KMS-11 (cell line): ENCODE measurements around the gene EVC.

ENCODE experiments used
- H2AFZ ChIP-seq: fragments of 200-600 bp; sonication (generic); 2 replicates; pipeline ENCODE4 v1.6.1; 2016; ENCODE audit warnings: antibody characterized with exemption, mixed run types, low read depth
- H3K27ac ChIP-seq: fragments of 200-600 bp; sonication (generic); 2 replicates; pipeline ENCODE4 v1.6.1; 2016; ENCODE audit warnings: mild to moderate bottlenecking, mixed run types
- H3K27me3 ChIP-seq: fragments of 200-600 bp; sonication (generic); 2 replicates; pipeline ENCODE4 v1.6.1; 2017; ENCODE audit warnings: mild to moderate bottlenecking, low read depth, mixed run types, moderate library complexity; ENCODE audit not compliant: insufficient read depth
- H3K36me3 ChIP-seq: fragments of 200-600 bp; sonication (generic); 2 replicates; pipeline ENCODE4 v1.6.1; 2017; ENCODE audit warnings: mild to moderate bottlenecking, mixed run types; ENCODE audit not compliant: insufficient read depth
- H3K4me1 ChIP-seq: fragments of 200-600 bp; sonication (generic); 2 replicates; pipeline ENCODE4 v1.6.1; 2016; ENCODE audit warnings: mild to moderate bottlenecking, low read depth, mixed run types; ENCODE audit not compliant: poor library complexity, severe bottlenecking
- H3K4me2 ChIP-seq: fragments of 200-600 bp; sonication (generic); 2 replicates; pipeline ENCODE4 v1.7.0; 2016; ENCODE audit warnings: mild to moderate bottlenecking, mixed run types
- H3K4me3 ChIP-seq: fragments of 200-600 bp; sonication (generic); IDR thresholded peaks from 2 replicates; pipeline ENCODE4 v1.6.1; 2017; ENCODE audit warnings: low read depth, low read length, mixed read lengths; ENCODE audit not compliant: insufficient read depth
- H3K79me2 ChIP-seq: fragments of 200-600 bp; sonication (generic); 2 replicates; pipeline ENCODE4 v1.6.1; 2016; ENCODE audit warnings: low read depth, mixed run types; ENCODE audit not compliant: insufficient read depth
- H3K9ac ChIP-seq: fragments of 200-600 bp; sonication (generic); 2 replicates; pipeline ENCODE4 v1.6.1; 2016; ENCODE audit warnings: mild to moderate bottlenecking, mixed run types
- H4K20me1 ChIP-seq: fragments of 200-600 bp; sonication (generic); 2 replicates; pipeline ENCODE4 v1.6.1; 2016; ENCODE audit warnings: mild to moderate bottlenecking, mixed run types; ENCODE audit not compliant: insufficient read depth
- TF ChIP-seq, protein P1 (sequence below): fragments of 200-600 bp; sonication (generic); conservative IDR thresholded peaks from 2 replicates; pipeline ENCODE4 v1.6.1; 2017; ENCODE audit warnings: low read depth, mild to moderate bottlenecking, antibody characterized with exemption, low read length, moderate library complexity, mixed read lengths

EVC gene

DNA sequence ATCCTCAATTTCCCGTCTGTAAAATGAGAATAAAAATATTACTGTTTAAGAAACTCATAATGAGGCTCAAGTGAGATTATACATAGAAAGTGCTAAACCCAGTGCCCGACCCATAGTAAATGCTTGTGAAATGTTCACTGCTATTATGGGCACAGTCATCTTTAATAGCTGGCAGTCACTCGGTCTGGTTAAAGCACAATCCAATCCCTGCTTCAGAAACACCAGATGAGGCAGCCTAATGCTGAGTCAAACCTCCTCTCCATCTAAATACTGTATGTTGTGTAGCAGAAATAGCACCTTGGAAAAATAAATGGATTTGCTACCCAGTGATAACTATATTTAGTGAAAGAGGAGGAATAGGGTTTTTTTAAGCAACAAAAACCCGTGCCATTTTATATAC lies 17.1 kb upstream of the EVC start:
- Histone ChIP-seq H3K4me2 (no peak overlapping the region), H3K4me3 (no peak overlapping the region), H3K4me1 (peaks cover 10% of the 10 kb centered on the region), H2AFZ (no peak overlapping the region), H3K79me2 (no peaks in the 10 kb centered on the region), H3K36me3 (no peaks in the 10 kb centered on the region), H4K20me1 (no peaks in the 10 kb centered on the region), H3K27ac (no peak overlapping the region), H3K9ac (no peak overlapping the region), H3K27me3 (no peaks in the 10 kb centered on the region)
- TF ChIP-seq, protein P1, sequence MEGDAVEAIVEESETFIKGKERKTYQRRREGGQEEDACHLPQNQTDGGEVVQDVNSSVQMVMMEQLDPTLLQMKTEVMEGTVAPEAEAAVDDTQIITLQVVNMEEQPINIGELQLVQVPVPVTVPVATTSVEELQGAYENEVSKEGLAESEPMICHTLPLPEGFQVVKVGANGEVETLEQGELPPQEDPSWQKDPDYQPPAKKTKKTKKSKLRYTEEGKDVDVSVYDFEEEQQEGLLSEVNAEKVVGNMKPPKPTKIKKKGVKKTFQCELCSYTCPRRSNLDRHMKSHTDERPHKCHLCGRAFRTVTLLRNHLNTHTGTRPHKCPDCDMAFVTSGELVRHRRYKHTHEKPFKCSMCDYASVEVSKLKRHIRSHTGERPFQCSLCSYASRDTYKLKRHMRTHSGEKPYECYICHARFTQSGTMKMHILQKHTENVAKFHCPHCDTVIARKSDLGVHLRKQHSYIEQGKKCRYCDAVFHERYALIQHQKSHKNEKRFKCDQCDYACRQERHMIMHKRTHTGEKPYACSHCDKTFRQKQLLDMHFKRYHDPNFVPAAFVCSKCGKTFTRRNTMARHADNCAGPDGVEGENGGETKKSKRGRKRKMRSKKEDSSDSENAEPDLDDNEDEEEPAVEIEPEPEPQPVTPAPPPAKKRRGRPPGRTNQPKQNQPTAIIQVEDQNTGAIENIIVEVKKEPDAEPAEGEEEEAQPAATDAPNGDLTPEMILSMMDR = no peak

DNA sequence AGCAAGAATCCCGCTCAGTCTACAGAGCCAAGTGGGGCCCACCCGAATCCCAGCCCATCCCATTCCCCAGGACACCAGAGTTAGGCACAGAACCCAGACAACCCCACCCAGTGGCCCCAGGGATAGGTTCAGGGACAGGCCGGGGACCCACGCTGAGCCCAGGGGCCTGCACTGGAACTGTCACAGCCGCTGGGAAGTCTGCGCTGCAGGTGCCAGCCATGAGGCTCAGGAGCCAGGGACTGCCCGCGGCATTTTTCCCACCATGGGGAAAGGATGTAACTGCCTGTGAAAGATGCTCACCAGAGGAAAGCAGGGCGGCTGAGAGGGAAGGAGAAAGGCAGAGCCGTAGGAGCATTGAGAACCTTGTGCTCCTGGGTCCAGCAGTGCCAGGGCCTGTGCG lies 14.7 kb upstream of the EVC start:
- H3K36me3 ChIP-seq = no peaks in the 10 kb centered on the region
- no peak overlapping the region for H2AFZ ChIP-seq
- no peak overlapping the region for H3K4me2 ChIP-seq
- H3K4me3 ChIP-seq = no peak overlapping the region
- H4K20me1 ChIP-seq = no peaks in the 10 kb centered on the region
- no peak overlapping the region for H3K9ac ChIP-seq
- H3K27me3 ChIP-seq = no peaks in the 10 kb centered on the region
- no peak overlapping the region for H3K27ac ChIP-seq
- H3K4me1 ChIP-seq = peaks cover 10% of the 10 kb centered on the region
- no peaks in the 10 kb centered on the region for H3K79me2 ChIP-seq
- TF ChIP-seq, protein P1 = no peak

DNA sequence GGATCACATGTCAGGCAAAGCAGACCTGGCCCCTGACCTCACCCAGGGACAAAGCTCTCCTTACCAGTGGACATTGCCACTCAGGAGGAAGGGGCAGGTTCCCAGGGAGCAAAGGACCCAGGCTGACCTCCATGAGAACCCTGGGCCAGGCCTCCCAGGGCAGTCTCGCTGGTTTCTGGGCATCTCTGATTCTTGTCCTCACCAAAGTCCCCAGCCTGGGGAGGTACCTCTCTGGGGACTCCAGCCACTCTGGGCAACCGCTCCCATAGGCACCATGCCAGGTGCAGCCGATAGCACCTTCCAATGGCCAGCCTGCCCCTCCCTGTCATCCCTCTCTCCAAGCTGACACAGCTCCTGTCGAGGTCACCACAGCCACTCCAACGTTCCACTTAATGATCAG lies 10.5 kb upstream of the EVC start:
- H3K79me2 ChIP-seq = no peaks in the 10 kb centered on the region; the same call in 1 of the 2 replicates
- TF ChIP-seq, protein P1 = no peak
- H3K9ac ChIP-seq = no peak overlapping the region
- H3K27me3 ChIP-seq = no peaks in the 10 kb centered on the region
- H3K4me2 ChIP-seq = no peak overlapping the region
- H3K4me1 ChIP-seq = peaks cover 32% of the 10 kb centered on the region
- H3K4me3 ChIP-seq = no peak overlapping the region
- H4K20me1 ChIP-seq = no peaks in the 10 kb centered on the region
- H3K27ac ChIP-seq = no peak overlapping the region
- H3K36me3 ChIP-seq = no peaks in the 10 kb centered on the region
- H2AFZ ChIP-seq = no peak overlapping the region

DNA sequence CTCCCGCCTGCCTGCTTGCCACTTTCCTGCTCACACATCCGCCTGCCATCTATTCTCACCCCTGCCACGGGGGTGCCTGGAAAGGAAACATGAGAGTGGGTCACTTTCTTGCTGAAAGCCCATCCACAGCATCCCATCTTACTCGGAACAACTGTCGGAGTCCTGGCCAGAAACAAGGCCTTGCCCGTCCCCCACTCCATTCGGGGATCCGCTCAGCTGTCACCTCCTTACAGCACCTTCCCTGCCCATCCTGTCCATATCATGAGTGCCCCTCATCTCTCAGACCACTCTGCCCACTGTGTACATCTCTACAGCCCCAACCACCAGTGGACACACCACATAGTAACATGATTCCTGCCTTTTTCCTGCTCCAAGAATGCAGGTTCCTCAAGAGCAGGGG lies 9.0 kb upstream of the EVC start:
- H3K36me3 ChIP-seq = no peaks in the 10 kb centered on the region
- no peak overlapping the region for H3K4me2 ChIP-seq
- peaks cover 36% of the 10 kb centered on the region for H3K4me1 ChIP-seq
- no peaks in the 10 kb centered on the region for H4K20me1 ChIP-seq
- no peak overlapping the region for H3K9ac ChIP-seq
- H2AFZ ChIP-seq = no peak overlapping the region
- TF ChIP-seq, protein P1 = no peak
- H3K79me2 ChIP-seq = no peaks in the 10 kb centered on the region; the same call in 1 of the 2 replicates
- H3K4me3 ChIP-seq = no peak overlapping the region
- H3K27ac ChIP-seq = no peak overlapping the region
- H3K27me3 ChIP-seq = no peaks in the 10 kb centered on the region
